ENCODE data around the gene COA5. TPM values are rescaled to one million over a fixed set of nuclear protein-coding genes. Genes with fewer than 3 reads are reported as not detected.

The COA5 gene
- total RNA-seq, 1 donor = 22.6 TPM

GRCh38 chr2:98592565-98592964 is 15.7 kb downstream of the COA5 start:
- TF ChIP-seq CTCF (IDR thresholded peaks at IDR 0.05; ENCODE audit: insufficient read depth, low read length) = no peak
- DNase-seq (ENCODE audit: low read depth) = no peak
- no peak overlapping the region for H3K4me3 ChIP-seq (ENCODE audit: low read depth, low read length)

DNA sequence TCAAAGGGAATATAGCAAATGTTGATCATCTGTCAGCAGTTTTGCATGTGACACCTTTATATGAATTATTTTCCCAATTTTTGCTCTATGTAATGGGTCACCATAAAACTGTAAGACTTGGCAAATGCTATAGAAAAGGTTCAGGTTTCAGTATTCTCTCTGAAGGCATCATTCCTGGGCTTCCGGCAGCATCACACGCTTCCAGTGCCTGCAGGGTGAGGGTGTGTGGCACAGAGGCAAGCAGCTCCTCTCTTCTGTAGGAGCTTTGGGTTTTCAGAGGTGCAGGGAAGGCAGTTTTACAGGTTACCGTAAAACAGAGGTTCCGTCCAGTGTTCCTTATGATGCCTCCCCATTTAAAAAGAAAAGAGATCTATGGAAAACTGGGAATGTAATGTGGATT is 18.8 kb downstream of the COA5 start:
- no peak for TF ChIP-seq CTCF (IDR thresholded peaks at IDR 0.05; ENCODE audit: insufficient read depth, low read length)
- H3K4me3 ChIP-seq (ENCODE audit: low read depth, low read length) = no peak overlapping the region
- no peak for DNase-seq (ENCODE audit: low read depth)

DNA sequence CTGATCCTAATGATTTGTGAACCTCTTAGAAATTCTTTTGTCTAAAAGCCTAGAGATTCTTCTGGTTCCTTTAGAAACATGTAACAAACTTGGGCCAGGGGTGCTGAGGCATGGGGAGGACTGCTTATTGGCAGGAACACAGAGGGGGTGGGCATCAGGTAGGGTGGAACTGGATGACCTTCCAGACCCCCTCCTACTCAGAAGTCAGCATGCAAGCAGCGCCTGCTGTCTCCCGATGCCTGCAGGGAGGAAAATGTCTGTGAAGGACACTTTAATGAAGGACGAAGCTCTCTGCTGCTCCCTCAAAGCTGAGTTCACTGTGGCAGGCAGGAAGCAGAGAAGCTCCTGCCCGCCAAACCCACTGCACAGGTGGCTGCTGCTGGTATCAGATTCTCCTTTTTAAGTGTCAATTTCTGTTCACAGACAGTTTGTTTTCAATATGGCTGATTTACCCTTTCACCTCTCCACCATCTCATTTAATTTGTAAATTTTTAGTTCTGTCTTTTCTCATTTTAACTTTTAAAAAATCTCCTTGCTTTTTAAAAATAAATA is 19.4 kb downstream of the COA5 start:
- no peak for TF ChIP-seq CTCF (IDR thresholded peaks at IDR 0.05; ENCODE audit: insufficient read depth, low read length)
- H3K4me3 ChIP-seq (ENCODE audit: low read depth, low read length) = no peak overlapping the region
- DNase-seq (ENCODE audit: low read depth) = no peak

- no peak overlapping the region for H3K4me3 ChIP-seq (ENCODE audit: low read depth, low read length)
- no peak for TF ChIP-seq CTCF (IDR thresholded peaks at IDR 0.05; ENCODE audit: insufficient read depth, low read length)
- DNase-seq (ENCODE audit: low read depth) = no peak
These were observed 21.7 kb downstream of the COA5 start for GRCh38 chr2:98586551-98587140.

DNA sequence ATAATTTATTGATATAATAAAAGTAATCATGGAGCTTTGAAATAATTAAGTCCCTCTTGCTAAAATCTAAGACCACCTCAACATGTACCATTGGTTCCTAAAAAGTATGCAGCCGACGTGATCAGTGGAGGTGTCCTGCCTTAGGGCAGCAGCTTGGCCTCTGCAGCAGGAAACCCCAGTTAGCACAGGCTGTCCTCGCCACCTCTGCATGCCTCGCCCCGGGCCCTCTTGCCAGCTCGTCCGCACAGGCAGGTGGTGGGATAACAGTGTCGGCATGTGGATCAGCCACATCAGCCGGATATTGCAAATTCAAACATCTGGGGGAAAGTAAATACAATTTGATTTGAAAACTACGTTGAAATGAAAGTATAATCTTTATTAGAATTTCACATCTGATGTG is 22.9 kb downstream of the COA5 start:
- no peak for DNase-seq (ENCODE audit: low read depth)
- no peak for TF ChIP-seq CTCF (IDR thresholded peaks at IDR 0.05; ENCODE audit: insufficient read depth, low read length)
- no peak overlapping the region for H3K4me3 ChIP-seq (ENCODE audit: low read depth, low read length)

- H3K4me3 ChIP-seq (ENCODE audit: low read depth, low read length) = no peak overlapping the region
- DNase-seq (ENCODE audit: low read depth) = no peak
- no peak for TF ChIP-seq CTCF (IDR thresholded peaks at IDR 0.05; ENCODE audit: insufficient read depth, low read length)
These were observed 24.3 kb downstream of the COA5 start for GRCh38 chr2:98583816-98584618.
